Hypothalamus (tissue), 51 donors: ENCODE results near the gene CRYBG3.

Source experiments
- DNase-seq, 51 donors: peaks; one replicate each; lab custom pipeline; 2025; lab: John Stamatoyannopoulos, UW

Gene CRYBG3

DNA sequence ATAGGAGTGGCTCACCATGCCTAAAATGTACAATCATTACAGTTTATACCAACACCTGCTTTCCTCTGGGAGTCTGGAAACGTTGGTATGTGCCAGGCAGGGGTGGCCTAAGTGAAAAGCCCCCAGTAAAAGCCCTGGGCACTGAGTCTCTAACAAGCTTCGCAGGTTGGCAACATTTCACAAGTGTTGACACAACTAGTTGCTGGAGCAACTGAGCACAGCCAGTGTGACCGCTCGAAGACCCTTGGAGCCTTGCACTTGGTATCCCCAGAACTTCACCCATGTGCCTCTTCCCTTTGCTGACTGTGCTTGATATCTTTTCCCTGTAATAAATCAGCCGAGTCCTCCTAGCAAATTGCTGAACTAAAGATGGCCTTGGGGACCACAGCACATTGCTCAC is 147.7 kb downstream of the CRYBG3 start:
- peak in 1 of 51 donors; percentile 31 for DNase-seq

DNA sequence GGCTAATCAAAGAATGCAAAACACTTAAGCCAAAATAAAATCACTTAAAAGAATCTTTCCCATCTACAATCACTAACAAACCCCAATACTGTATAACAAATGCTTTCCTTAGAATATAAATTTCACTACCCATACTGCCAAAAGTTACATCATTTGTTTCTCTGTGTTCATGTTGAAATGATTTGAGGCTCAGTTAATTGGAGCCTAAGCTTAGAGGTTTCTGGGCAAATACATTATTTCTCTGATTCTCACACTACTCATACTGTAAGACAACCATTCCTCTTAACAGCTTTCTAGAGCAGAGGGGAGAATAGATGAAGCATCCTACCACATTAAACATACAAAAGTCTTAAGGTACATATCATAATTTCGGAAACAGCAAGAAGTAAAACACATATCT is 148.3 kb downstream of the CRYBG3 start:
- DNase-seq: no peak

DNA sequence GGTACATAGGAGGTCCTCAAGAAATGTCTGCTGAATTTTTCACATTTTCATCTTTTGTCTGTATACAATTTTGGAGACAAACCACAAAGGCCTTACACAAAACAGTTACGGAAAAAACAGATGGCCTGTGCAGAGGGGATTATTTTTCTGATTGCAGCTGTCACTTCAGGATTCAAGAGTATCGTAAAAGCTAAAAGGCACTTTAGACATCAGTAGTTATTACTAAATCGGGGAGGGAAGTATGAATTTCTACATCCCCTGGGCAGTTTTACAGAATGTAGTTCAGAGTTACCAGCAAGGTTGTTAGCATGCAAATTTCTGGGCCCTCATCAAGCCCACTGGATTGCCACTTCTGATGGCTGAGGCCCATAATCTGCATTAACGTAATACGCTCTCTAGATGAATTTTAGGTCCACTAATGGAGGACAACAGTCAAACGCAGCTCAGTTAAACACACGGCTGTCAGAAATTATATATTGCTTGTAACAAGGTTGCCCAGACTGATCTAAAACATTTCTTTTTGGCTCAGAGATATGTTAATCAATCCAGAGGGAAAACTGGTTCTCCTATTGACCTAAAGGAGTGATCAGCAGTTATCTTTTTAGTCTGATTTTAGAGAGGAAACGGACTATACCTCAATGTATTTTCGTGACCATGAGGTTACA is 149.3 kb downstream of the CRYBG3 start:
- DNase-seq: peak in 1 of 51 donors; percentile 21

DNA sequence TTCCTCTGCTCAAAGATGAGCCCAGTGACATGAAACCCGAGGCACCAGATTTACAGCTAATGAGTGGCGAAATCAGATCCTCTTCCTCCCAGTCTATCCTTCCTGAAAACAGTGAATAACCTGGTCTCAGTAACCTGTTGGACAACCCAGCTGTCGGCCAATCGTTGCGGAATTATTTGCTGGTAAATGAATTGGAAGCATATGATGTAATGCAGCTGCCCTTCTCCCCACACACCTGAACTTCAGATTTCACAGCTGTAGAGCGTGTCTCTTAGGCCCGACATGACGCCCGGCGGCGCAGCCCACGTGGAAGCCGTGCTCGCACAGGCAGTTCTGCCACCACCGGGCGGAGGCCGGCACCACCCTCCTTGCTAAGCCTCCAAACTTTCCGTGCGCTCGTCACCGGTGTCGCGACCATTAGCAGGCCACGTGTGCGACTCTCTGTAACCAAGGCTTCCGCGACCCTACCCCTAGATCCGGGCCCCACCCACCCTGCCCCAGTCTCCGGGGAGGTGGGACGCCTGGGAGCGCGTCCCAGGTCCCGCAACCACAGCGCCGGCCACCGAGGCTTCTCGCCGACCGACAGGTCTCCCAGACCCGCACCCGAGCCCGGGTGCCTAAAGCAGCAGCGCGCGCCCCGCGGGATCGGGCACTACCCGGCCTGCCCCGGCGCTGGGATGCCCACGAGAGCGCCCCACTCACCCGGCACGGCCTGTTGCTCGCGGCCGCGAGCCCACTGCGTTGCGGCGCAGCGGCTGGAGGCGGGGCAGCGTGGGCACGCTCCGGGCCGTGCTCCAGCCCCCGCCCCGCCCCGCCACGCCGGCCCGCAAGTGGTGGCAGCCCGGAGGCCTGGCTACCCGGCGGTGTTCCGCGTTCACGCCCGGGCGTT is 150.1 kb downstream of the CRYBG3 start, which contains the start of gene RIOX2:
Gene RIOX2, minus strand, starts transcription at position 753 of the 889 bp plus-strand sequence. CDS start 4,838 bp downstream, outside the sequence.
- DNase-seq: peak in 49 of 51 donors; percentile 19 to 85 (median 66)

DNA sequence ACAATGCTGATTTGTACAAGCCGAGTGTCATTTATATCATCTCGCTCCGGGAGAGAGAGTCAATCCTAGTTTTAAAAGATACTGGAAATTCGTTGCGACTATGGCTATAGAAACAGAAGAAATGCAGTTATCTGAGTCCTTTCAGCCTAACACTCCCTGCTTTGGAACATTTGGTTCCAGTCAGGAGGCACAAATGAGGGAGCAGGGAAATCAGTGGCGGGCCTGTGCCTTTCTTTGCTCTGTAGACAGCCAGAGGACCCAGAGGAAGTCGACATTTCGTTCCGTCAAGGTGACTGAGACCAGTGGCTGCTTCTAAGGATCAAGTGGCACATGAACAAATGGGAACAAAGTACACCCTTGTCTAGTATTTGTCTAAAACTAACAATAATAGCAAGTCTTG is 151.2 kb downstream of the CRYBG3 start:
- no peak for DNase-seq

DNA sequence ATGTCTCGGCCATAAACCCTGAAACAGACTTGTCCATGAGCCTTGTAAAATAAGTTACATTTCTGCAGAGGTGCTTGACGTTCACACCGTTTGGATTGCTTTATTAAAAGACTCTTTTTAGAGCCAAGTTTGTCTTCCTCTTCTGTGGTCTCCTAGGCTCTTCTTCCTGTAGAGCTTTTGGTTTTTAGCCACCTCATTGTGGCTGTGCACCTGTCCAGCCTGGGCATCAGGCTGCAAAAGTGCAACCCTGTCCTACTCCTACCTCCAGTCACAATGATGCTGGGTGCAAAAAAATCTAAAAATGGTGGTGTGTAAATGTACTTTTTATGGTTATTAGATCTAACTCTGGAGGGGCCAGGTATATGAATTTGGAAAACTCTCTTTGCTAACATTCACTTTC is 153.2 kb downstream of the CRYBG3 start:
- DNase-seq: no peak

DNA sequence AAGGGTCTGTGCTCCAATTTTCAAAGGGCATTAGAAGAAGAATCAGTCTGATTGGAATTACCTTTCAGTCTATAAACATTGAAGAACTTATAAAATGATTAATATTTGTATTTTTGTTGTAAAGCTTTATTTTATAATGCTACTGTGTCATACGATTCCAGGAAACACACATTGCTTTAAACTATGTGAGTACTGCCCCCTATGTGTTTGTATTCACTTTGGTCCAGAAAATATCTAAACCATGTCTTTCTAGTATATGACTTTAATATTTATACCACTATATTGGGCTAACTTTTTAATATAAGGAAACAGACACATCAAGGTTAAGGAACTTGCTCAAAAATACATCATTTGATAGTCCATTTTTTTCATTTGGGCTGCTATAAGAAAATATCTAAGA is 153.7 kb downstream of the CRYBG3 start:
- no peak for DNase-seq

DNA sequence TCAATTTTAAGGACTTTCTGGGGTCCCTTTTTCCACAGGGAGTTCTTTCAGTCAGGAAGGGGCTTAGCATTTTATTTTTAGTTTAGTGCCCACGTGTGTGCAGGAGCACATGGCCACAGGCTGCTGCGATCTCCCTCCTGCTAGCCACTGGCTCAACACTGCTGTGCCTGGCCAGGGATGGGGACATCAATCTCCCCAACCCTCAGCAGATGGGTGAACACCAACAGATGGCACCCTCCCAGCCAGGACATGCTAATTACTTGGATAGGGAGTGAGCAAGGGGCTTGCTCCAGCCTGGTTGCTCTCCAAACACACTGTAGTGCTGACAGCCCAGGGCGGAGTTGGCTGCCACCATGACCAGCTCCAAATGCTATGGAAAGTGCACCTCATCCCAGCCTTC is 157.8 kb downstream of the CRYBG3 start:
- DNase-seq: no peak

DNA sequence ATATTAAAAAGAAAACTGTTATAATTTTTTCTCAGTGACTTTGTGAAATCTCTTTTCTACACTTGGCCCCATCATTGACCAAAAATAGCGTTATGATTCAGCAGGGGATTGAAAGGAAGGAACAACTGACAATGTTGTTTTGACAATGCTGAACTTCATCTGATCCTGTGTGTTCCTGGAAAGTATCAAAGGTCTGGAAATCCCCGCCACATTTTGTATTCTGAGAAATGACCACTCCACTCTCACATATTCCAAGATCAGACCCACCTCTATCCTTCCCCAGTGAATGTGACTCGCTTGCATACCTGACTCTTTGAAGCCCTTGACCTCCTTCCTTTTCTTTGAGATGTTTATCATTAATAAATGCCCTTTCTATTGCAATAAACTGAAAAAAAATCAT is 160.1 kb downstream of the CRYBG3 start:
- DNase-seq: no peak

DNA sequence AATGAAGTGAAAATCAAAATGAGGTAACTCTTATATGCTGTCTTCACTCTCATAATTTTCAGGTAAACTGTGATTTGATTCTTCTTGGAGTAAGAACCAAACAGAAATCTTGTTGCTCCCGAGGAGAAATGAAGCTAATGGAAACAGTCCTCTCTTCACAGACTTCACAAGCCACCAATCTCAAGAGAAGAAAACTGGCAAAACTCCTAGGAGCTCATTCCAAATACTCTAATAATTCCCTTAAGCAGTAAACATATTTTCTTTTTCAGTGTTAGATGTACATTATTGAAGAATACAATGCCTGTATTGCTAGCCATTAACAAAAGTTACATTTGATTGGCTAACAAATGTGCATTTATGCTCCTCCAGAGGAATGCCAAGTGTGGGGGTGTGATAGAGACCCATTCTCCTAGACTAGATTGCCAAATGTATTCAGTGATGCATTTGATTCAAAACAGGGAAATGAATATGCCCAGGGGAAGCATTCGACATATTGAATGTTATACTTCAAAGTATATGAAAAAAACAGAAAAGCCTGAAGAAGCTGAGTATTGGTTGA is 162.2 kb downstream of the CRYBG3 start:
- DNase-seq: peak in 1 of 51 donors; percentile 18

DNA sequence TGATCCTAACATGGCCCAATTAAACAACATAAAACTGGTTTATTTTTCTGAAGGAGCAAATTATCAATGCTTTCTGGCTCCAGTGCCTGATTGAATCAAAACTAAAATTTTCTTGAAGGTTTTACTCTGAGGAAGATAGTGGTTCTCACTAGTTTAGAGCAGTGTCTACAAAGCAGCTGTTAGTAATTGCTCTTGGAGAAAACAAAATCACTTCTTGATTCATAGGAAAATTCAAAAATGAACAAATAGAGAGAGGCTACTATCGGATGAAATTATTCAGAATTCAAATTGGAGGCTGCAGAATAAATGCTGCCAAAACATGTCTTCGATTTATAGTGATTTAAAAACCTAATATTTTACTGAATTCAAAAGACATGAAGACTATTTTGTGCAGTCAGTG is 165.5 kb downstream of the CRYBG3 start:
- DNase-seq: no peak

DNA sequence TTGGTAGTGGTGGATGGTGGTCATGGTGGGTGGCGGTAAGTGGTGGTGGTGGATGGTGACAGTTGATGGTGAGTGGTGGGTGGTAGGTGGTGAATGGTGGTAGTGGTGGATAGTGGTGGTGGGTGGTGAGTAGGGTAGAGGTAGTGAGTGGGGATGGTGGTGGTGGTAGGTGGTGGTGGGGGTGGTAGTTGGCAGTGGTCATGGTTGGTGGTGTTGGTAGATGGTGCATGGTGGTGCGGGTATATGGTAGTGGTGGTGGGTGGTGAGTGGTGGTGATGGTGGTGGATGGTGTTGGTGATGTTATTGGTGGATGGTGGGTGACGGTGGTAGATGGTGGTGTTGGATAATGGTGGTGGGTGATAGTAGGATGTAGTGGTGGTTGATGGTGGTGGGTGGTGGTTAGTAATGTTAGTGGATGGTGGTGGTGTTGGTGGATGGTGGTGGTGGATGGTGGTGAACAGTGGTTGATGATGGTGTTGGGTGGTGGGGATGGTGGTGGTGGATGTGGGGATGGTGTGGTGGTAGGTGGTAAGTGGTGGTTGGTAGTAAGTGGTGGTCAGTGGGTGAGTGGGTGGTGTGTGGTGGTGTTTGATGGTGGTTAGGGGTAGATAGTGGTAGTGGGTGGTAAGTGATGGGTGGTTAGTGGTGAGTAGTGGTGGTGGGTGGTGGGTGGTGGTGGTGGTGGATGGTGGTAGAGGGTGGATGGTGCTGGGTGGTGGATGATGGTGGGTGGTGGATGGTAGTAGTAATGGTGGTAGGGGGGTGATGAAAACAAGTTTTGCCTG is 167.2 kb downstream of the CRYBG3 start:
- DNase-seq: no peak

DNA sequence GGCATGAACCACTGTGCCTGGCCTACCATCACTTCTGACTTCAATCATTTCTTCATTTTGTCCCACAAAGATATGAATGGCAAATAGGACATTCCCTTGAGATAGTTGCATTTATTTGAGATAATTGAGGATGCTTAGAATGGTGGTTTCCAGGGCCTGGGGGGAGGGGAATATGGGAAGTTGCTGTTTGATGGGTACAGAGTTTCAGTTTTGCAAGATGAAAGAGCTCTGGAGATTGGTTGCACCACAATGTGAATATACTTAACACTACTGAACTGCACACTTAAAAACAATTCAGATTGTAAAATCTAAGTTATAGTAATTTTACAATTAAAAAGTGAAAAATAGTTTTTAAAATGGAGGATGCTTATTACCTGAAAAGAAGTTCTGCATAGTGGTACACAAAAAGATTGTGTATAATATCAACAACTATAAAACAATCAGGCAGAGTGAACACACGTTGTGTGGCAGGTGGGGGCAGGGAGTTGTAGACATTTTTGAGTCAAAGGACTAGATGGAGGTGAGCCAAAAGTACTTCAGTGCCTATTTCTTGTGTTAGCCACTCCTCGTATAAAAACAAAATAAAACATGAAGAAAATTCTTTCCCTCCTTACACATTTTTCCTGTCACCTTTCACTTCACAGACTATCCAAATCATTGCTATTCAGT is 168.9 kb downstream of the CRYBG3 start:
- no peak for DNase-seq

DNA sequence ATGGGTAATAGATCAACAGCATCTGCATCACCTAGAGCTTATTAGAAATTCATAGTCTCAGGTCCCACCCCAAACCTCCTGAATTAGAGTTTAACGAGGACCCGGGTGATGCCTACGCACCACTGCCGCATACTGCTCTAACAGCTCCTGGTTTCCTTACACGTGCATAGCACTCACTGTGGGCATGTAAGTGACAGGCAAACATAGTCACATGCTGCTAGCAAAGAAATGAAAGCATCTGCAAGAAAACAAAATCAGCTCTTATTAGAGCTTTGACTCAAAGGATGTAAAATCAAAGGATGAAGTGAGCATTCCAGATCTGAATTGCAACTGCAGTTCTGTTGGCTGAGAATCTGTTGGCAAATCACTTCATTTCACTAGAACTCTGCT is 169.5 kb downstream of the CRYBG3 start:
- peak in 1 of 51 donors; percentile 2 for DNase-seq

DNA sequence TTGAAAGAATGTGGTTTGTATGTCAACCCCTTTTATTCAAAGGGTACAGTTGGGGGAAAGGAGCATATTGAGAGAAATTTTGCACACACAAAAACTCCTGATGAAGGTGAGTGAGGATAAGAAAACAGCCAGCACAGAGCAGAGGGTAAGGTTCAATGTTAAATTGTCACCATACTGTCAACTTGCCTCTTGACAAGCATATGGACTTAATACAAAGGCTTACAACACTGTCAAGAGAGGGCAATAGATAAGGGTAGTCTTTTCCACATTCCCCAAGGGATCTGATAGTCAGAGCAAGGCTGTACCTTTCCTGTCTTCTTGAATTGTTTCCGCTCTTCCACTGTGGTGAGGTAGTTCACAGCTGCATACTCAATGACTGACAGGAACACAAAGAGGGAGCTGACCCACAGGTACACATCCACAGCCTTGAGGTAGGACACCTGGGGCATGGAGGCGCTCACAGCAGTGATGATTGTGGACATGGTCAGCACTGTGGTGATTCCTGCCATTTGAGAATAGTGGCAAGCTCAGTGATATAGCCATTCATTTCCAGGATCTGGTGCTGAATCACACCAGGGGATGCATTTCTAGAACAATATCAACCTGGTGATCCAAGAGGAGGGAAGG is 170.8 kb downstream of the CRYBG3 start:
- DNase-seq: no peak

DNA sequence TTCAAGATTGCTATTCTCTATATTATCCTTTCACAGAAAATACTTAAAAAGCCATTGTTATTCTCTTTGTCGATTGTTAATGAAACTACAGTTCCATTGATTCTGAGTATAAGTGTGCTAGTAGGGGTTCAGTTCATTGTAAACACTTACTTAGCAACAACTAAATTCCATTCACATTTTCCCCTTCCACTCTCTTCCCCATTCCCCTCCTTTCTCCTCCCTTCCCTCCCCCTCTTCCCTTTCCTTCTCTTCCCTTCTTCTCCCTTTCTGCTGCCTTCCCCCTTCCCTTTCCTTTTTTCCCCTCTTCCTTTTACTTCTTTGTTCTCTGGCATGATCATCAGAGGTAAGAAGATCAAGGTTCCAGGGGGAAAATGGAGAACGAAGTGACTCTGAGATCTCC is 171.7 kb downstream of the CRYBG3 start:
- no peak for DNase-seq

DNA sequence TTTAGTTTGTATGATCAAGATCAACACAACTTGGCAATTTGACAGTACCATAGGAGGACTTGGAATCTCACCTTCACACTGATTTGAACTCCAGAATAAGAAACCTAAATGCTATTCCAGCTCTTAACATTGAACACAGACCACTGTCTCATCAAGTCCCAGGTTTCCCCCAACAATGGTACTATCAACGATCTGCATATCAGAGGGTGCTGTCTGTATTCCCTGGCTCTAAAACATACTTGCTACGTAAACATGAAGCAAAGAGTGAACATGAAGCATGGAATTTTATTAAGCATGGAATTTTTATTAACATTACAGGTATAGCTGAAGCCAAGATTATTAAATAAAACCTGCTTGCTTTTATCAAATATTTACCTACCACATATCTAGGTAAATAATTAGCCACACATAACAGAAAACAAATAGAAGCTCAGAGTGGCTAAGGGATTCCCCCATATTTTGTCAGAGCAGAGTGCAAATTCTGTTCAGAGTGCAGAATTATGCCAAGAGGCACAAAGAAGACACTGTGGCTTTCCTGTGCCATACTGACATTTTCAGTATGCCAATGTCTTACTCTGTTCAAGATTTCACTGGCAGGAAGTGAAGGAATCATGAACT is 172.6 kb downstream of the CRYBG3 start:
- no peak for DNase-seq
